ENCODE data around the gene IER3. TPM values are rescaled to one million over a fixed set of nuclear protein-coding genes. Genes with fewer than 3 reads are reported as not detected.
A peak's percentile ranks its signal among the peaks of the same experiment; 100 is the strongest.

The IER3 gene
- total and polyA plus RNA-seq, 4 donors: 1.3 to 8.1 (median 6.7) TPM

DNA sequence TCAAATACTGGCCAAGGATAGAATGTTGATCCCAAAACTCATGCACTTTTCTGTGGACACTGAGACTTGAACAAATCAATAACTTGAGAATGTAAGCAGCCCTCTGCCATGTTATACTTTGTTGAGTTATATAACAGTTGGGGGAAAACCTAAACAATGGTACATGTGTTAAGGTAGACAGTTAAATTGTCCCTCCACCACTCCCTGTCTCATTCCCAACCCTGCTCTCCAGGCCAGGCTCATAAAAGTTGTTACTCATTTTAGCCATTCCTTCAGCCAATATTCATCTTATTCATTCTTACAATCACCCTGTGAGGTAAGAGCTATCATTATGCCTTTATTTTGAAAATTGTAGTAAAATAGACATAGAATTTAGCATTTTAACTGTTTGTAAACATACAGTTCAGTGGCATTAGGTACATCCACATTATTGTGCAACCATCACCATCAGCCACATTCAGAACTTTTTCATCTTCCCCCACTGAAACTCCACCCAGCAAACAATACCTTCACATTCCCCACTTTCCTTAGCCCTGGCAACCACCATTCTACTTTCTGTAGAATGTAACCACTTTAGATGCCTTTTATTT, 38.2 kb upstream of the IER3 start:
- TF ChIP-seq, protein P1, sequence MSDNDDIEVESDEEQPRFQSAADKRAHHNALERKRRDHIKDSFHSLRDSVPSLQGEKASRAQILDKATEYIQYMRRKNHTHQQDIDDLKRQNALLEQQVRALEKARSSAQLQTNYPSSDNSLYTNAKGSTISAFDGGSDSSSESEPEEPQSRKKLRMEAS (IDR thresholded peaks at IDR 0.05): peak; percentile 36
- TF ChIP-seq RXRA (IDR thresholded peaks at IDR 0.05): peak; percentile 61 to 81
- TF ChIP-seq EGR1 (IDR thresholded peaks at IDR 0.05; ENCODE audit: low read depth in 2 of 2): peak in 1 of 2 donors; percentile 23
- no peak for TF ChIP-seq GABPA (IDR thresholded peaks at IDR 0.05 in 1 of 2, conservative IDR thresholded peaks at IDR 0.05 in 1 of 2)
- DNase-seq (ENCODE audit: low spot score): no peak
- Histone ChIP-seq H3K27ac (ENCODE audit: low read depth in 1 of 2, low read length in 2 of 2) (peak overlapping the region; percentile 78 to 88), H3K4me1 (ENCODE audit: control insufficient read depth in 4 of 4, insufficient read depth in 4 of 4, low read length in 3 of 4) (peaks cover 6 to 16% (median 10%) of the 10 kb centered on the region in 4 donors), H3K27me3 (ENCODE audit: control insufficient read depth in 4 of 4, insufficient read depth in 4 of 4, low read length in 3 of 4) (no peaks in the 10 kb centered on the region), H3K9me3 (ENCODE audit: control insufficient read depth in 4 of 4, low read length in 3 of 4) (no peaks in the 10 kb centered on the region), H3K4me3 (ENCODE audit: low read depth in 1 of 3, low read length in 3 of 3) (no peak overlapping the region), H3K36me3 (ENCODE audit: control insufficient read depth in 4 of 4, insufficient read depth in 3 of 4, low read depth in 1 of 4, low read length in 3 of 4) (no peaks in the 10 kb centered on the region), H3K9ac (ENCODE audit: low read depth in 1 of 2, low read length in 2 of 2) (no peak overlapping the region)

DNA sequence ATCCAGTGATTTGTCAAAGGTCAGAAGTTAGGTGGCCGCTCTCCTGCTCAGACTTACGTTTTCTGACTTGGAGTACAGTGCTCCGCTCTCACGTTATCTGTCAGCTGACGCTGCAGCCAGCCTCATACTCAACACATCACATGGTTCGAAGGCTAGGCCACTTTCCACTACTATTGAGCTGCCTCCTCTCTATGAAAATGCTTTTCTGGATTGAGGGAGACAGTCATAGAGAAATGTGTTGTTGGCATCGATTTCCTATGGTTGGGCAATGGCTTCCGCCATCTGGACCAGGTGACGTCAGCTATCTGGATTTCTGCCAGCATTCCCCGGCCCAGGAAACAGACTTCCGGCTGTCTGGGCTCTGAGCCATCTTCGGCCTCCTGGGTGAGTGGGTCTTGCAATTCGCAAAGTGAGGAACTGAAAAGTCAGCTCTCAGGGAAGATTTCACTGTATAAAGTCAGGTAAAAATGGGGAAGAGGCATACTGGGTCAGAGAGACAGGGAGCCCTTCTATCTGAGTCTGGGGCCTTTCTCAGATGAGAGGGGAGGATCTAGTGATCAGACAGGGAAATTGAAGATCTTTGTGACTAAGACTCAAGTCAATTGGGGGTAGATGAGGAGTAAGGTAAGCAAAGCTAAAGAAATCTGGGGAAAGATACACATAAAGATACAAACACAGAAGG, 37.5 kb upstream of the IER3 start:
- H3K4me1 ChIP-seq (ENCODE audit: control insufficient read depth in 4 of 4, insufficient read depth in 4 of 4, low read length in 3 of 4): peaks cover 6 to 16% (median 10%) of the 10 kb centered on the region in 4 donors
- H3K27ac ChIP-seq (ENCODE audit: low read depth in 1 of 2, low read length in 2 of 2): peak overlapping the region; percentile 78 to 88
- peak; percentile 86 for DNase-seq (ENCODE audit: low spot score)
- H3K27me3 ChIP-seq (ENCODE audit: control insufficient read depth in 4 of 4, insufficient read depth in 4 of 4, low read length in 3 of 4): no peaks in the 10 kb centered on the region
- no peaks in the 10 kb centered on the region for H3K9me3 ChIP-seq (ENCODE audit: control insufficient read depth in 4 of 4, low read length in 3 of 4)
- H3K36me3 ChIP-seq (ENCODE audit: control insufficient read depth in 4 of 4, insufficient read depth in 3 of 4, low read depth in 1 of 4, low read length in 3 of 4): no peaks in the 10 kb centered on the region
- WGBS: 9% methylated on average over 13 of the region's 13 CpGs
- peak overlapping the region in 1 of 2 donors; percentile 38 for H3K9ac ChIP-seq (ENCODE audit: low read depth in 1 of 2, low read length in 2 of 2)
- peak; percentile 91 for TF ChIP-seq YY1 (IDR thresholded peaks at IDR 0.05)
- peak; percentile 30 to 68 for TF ChIP-seq HNF4A (conservative IDR thresholded peaks at IDR 0.05)
- TF ChIP-seq, protein P2, sequence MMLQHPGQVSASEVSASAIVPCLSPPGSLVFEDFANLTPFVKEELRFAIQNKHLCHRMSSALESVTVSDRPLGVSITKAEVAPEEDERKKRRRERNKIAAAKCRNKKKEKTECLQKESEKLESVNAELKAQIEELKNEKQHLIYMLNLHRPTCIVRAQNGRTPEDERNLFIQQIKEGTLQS (IDR thresholded peaks at IDR 0.05): peak; percentile 87
- peak; percentile 58 to 80 for TF ChIP-seq GABPA (IDR thresholded peaks at IDR 0.05 in 1 of 2, conservative IDR thresholded peaks at IDR 0.05 in 1 of 2)
- TF ChIP-seq SP1 (IDR thresholded peaks at IDR 0.05): peak; percentile 86
- TF ChIP-seq, protein P1 (IDR thresholded peaks at IDR 0.05): peak; percentile 96
- peak; percentile 78 to 95 for TF ChIP-seq EGR1 (IDR thresholded peaks at IDR 0.05; ENCODE audit: low read depth in 2 of 2)
- no peak for TF ChIP-seq HNF4G (IDR thresholded peaks at IDR 0.05)
- TF ChIP-seq RXRA (IDR thresholded peaks at IDR 0.05): peak; percentile 56 to 88
- TF ChIP-seq TAF1 (conservative IDR thresholded peaks at IDR 0.05): peak; percentile 62
- peak; percentile 59 to 64 for TF ChIP-seq RAD21 (IDR thresholded peaks at IDR 0.05)
- peak; percentile 96 to 98 for TF ChIP-seq JUND (IDR thresholded peaks at IDR 0.05)
- TF ChIP-seq, protein P3, sequence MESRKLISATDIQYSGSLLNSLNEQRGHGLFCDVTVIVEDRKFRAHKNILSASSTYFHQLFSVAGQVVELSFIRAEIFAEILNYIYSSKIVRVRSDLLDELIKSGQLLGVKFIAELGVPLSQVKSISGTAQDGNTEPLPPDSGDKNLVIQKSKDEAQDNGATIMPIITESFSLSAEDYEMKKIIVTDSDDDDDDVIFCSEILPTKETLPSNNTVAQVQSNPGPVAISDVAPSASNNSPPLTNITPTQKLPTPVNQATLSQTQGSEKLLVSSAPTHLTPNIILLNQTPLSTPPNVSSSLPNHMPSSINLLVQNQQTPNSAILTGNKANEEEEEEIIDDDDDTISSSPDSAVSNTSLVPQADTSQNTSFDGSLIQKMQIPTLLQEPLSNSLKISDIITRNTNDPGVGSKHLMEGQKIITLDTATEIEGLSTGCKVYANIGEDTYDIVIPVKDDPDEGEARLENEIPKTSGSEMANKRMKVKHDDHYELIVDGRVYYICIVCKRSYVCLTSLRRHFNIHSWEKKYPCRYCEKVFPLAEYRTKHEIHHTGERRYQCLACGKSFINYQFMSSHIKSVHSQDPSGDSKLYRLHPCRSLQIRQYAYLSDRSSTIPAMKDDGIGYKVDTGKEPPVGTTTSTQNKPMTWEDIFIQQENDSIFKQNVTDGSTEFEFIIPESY (IDR thresholded peaks at IDR 0.05): no peak
- TF ChIP-seq FOXA1 (IDR thresholded peaks at IDR 0.05): no peak
- TF ChIP-seq, protein P4, sequence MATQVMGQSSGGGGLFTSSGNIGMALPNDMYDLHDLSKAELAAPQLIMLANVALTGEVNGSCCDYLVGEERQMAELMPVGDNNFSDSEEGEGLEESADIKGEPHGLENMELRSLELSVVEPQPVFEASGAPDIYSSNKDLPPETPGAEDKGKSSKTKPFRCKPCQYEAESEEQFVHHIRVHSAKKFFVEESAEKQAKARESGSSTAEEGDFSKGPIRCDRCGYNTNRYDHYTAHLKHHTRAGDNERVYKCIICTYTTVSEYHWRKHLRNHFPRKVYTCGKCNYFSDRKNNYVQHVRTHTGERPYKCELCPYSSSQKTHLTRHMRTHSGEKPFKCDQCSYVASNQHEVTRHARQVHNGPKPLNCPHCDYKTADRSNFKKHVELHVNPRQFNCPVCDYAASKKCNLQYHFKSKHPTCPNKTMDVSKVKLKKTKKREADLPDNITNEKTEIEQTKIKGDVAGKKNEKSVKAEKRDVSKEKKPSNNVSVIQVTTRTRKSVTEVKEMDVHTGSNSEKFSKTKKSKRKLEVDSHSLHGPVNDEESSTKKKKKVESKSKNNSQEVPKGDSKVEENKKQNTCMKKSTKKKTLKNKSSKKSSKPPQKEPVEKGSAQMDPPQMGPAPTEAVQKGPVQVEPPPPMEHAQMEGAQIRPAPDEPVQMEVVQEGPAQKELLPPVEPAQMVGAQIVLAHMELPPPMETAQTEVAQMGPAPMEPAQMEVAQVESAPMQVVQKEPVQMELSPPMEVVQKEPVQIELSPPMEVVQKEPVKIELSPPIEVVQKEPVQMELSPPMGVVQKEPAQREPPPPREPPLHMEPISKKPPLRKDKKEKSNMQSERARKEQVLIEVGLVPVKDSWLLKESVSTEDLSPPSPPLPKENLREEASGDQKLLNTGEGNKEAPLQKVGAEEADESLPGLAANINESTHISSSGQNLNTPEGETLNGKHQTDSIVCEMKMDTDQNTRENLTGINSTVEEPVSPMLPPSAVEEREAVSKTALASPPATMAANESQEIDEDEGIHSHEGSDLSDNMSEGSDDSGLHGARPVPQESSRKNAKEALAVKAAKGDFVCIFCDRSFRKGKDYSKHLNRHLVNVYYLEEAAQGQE (IDR thresholded peaks at IDR 0.05): peak; percentile 60
- TF ChIP-seq NR2F2 (IDR thresholded peaks at IDR 0.05): peak; percentile 60
- TF ChIP-seq, protein P5, sequence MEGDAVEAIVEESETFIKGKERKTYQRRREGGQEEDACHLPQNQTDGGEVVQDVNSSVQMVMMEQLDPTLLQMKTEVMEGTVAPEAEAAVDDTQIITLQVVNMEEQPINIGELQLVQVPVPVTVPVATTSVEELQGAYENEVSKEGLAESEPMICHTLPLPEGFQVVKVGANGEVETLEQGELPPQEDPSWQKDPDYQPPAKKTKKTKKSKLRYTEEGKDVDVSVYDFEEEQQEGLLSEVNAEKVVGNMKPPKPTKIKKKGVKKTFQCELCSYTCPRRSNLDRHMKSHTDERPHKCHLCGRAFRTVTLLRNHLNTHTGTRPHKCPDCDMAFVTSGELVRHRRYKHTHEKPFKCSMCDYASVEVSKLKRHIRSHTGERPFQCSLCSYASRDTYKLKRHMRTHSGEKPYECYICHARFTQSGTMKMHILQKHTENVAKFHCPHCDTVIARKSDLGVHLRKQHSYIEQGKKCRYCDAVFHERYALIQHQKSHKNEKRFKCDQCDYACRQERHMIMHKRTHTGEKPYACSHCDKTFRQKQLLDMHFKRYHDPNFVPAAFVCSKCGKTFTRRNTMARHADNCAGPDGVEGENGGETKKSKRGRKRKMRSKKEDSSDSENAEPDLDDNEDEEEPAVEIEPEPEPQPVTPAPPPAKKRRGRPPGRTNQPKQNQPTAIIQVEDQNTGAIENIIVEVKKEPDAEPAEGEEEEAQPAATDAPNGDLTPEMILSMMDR (IDR thresholded peaks at IDR 0.05; ENCODE audit: low read depth, low read length, missing input control): no peak
- TF ChIP-seq FOXA2 (IDR thresholded peaks at IDR 0.05): no peak
- H3K4me3 ChIP-seq (ENCODE audit: low read depth in 1 of 3, low read length in 3 of 3): no peak overlapping the region

All from liver (tissue), 9 donors.